Stimulated activated CD4-positive, alpha-beta T cell treated with anti-CD3 and anti-CD28 coated beads, Interleukin-1b, Interleukin-23, amount 100 ng/mL, for 24 hours (primary cell): ENCODE data around the gene ERI3.
"Not testable (repeated sequence)": the region's sequence is repeated elsewhere in the genome, so short reads cannot be mapped to it uniquely, and the experiment has no call there.

Source experiments
- DNase-seq, 4 experiments: peaks; one replicate each; pipeline ENCODE4 v3.0.0-alpha.2; 2020; ENCODE audit warnings: low read depth in 4 of 4, low spot score in 1 of 4

The ERI3 gene

GRCh38 chr1:44217809-44218410, 137.1 kb downstream of the ERI3 start:
- peak; percentile 42 to 62 (median 58) for DNase-seq

GRCh38 chr1:44213222-44214112, 141.6 kb downstream of the ERI3 start, which contains the start of gene DMAP1:
DMAP1 (plus strand) TSS chr1:44213471; CDS start chr1:44213754, 283 bp downstream.
- peak; percentile 69 to 75 (median 72) for DNase-seq

GRCh38 chr1:44212355-44213221, 142.5 kb downstream of the ERI3 start:
- DNase-seq = peak in 2 of 4 experiments; percentile 13 to 14

GRCh38 chr1:44210595-44210994, 144.5 kb downstream of the ERI3 start:
- no peak for DNase-seq

GRCh38 chr1:44208226-44208625, 146.8 kb downstream of the ERI3 start:
- DNase-seq = no peak

- DNase-seq = not testable (repeated sequence)
These were observed 148.5 kb downstream of the ERI3 start for GRCh38 chr1:44206545-44206944.

GRCh38 chr1:44200336-44200735, 154.7 kb downstream of the ERI3 start:
- DNase-seq = no peak

- DNase-seq = no peak
These were observed 180.4 kb downstream of the ERI3 start for GRCh38 chr1:44174630-44175029.
